HepG2 (cell line): ENCODE results near the gene AHCY. TPM values are rescaled to one million over a fixed set of nuclear protein-coding genes. Genes with fewer than 3 reads are reported as not detected.

Experiments
- BCL6 ChIP-seq: IDR thresholded peaks from 2 replicates; pipeline ENCODE4 v1.6.1; 2016; ENCODE audit warnings: missing genetic modification reagents, missing compliant biosample characterization
- CREB1 ChIP-seq, 2 experiments: fragments of 450-650 bp in 1 of 2; IDR thresholded peaks; 2 replicates each; pipeline ENCODE4 v1.6.1; 2016 to 2017; ENCODE audit warnings: control low read depth in 1 of 2, mild to moderate bottlenecking in 1 of 2, missing compliant biosample characterization in 1 of 2, missing genetic modification characterization in 1 of 2
- DR1 ChIP-seq: sonication (generic); formaldehyde crosslinking; IDR thresholded peaks from 2 replicates; pipeline ENCODE4 v1.8.0; 2021; ENCODE audit warnings: mild to moderate bottlenecking, missing genetic modification reagents, inconsistent platforms
- HES4 ChIP-seq: sonication (generic); formaldehyde crosslinking; IDR thresholded peaks from 2 replicates; pipeline ENCODE4 v1.9.0; 2021; ENCODE audit warnings: mild to moderate bottlenecking, missing genetic modification reagents, borderline replicate concordance
- PAX8 ChIP-seq: sonication (generic); formaldehyde crosslinking; IDR thresholded peaks from 2 replicates; pipeline ENCODE4 v1.8.0; 2022; ENCODE audit warnings: mild to moderate bottlenecking, missing genetic modification reagents, borderline replicate concordance
- SIN3B ChIP-seq: fragments of 150-350 bp; IDR thresholded peaks from 2 replicates; pipeline ENCODE4 v1.6.1; 2014; ENCODE audit warnings: low read length
- ZNF446 ChIP-seq: sonication (generic); formaldehyde crosslinking; IDR thresholded peaks from 2 replicates; pipeline ENCODE4 v1.5.0; 2020; ENCODE audit warnings: mild to moderate bottlenecking, missing genetic modification reagents
- ZNF644 ChIP-seq: IDR thresholded peaks from 2 replicates; pipeline ENCODE4 v1.6.1; 2016; ENCODE audit warnings: low read depth
- ZNF772 ChIP-seq: sonication (generic); formaldehyde crosslinking; IDR thresholded peaks from 2 replicates; pipeline ENCODE4 v1.5.0; 2020; ENCODE audit warnings: mild to moderate bottlenecking, missing genetic modification reagents
- ZNF780A ChIP-seq: sonication (generic); formaldehyde crosslinking; IDR thresholded peaks from 2 replicates; pipeline ENCODE4 v1.8.0; 2022; ENCODE audit warnings: mild to moderate bottlenecking, missing genetic modification reagents, moderate library complexity
- polyA plus RNA-seq, 8 experiments: library from polyadenylated mRNA; depleted of rRNA in 3 of 8; stranded (reverse) in 7 of 8; unstranded in 1 of 8; fragments of >200 nt; fragmentation: Illumina TruSeq in 4 of 8; extraction: Trizol in 4 of 8; gene quantifications; 2 replicates each; pipeline versions ENCODE4 v1.2.1 to v1.2.3, GENCODE V29; 2011 to 2016; ENCODE audit warnings: low read depth in 4 of 8, missing spikeins in 1 of 8, mixed read lengths in 1 of 8; ENCODE audit not compliant: insufficient read depth in 1 of 8
- total RNA-seq, 5 experiments: library from RNA; depleted of rRNA; stranded (reverse); fragments of >200 nt; fragmentation: Illumina TruSeq; extraction: Trizol; gene quantifications; 2 replicates each; pipeline ENCODE4 v1.2.3, GENCODE V29; 2016; ENCODE audit warnings: low read depth in 1 of 5
- TF ChIP-seq, protein P1 (sequence below): sonication (generic); formaldehyde crosslinking; IDR thresholded peaks from 2 replicates; pipeline ENCODE4 v1.4.0; 2020; ENCODE audit warnings: missing genetic modification reagents
- TF ChIP-seq, protein P2 (sequence below): sonication (generic); formaldehyde crosslinking; IDR thresholded peaks from 2 replicates; pipeline ENCODE4 v1.4.0; 2020; ENCODE audit warnings: missing genetic modification reagents, borderline replicate concordance
- TF ChIP-seq, protein P3 (sequence below): sonication (generic); formaldehyde crosslinking; IDR thresholded peaks from 2 replicates; pipeline ENCODE4 v1.5.0; 2020; ENCODE audit warnings: mild to moderate bottlenecking, missing genetic modification reagents, borderline replicate concordance
- TF ChIP-seq, protein P4 (sequence below): sonication (generic); formaldehyde crosslinking; IDR thresholded peaks from 2 replicates; pipeline ENCODE4 v1.8.0; 2022; ENCODE audit warnings: low read depth, missing genetic modification reagents
- TF ChIP-seq, protein P5 (sequence below): sonication (generic); formaldehyde crosslinking; IDR thresholded peaks from 2 replicates; pipeline ENCODE4 v1.5.1; 2020; ENCODE audit warnings: mild to moderate bottlenecking, missing genetic modification reagents, moderate library complexity

AHCY gene
- total and polyA plus RNA-seq, 2 of the 13 experiments (the other 11 are each of a cell fraction or from before 2014, with no cell fraction given): 407 to 419 TPM

DNA sequence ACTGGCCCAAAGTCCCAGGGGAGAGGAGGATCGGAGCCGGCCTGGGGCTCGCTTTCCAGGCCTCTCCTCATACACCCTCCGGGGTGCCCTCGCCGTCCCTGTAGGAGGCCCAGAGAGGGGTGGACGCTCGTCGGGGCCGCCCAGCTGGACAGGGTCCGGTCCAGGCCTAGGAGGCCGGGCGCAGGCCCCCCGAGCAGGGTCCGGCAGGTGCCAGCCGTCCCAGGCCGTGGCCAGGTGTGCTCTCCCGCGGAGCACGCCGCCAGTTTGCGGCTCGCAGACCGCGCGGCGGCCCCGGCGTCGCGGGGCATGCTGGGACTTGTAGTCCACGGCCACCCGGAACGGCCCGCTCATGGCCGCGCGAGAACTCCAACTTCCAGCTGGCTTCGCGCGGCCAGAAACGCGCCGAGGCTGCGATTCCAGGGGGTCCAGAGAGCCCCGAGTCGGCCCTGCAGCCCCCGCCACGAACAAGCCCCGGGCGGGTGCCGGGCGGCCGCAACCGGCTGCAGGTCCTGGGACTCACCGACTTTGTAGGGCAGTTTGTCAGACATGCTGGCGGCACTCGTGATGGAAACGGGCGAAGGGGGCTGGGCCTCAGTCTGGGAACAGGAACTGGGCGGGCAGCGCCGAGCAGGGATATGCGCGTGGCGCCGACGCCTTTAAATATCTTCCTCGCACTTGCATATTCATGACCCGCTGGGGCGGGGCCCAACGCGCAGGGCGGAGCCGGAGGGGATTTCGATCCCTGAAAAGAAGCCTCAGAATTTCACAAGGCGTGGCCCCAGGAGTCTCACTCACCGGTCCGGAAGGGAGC lies at the start of gene AHCY (continued):
- TF ChIP-seq, protein P1, sequence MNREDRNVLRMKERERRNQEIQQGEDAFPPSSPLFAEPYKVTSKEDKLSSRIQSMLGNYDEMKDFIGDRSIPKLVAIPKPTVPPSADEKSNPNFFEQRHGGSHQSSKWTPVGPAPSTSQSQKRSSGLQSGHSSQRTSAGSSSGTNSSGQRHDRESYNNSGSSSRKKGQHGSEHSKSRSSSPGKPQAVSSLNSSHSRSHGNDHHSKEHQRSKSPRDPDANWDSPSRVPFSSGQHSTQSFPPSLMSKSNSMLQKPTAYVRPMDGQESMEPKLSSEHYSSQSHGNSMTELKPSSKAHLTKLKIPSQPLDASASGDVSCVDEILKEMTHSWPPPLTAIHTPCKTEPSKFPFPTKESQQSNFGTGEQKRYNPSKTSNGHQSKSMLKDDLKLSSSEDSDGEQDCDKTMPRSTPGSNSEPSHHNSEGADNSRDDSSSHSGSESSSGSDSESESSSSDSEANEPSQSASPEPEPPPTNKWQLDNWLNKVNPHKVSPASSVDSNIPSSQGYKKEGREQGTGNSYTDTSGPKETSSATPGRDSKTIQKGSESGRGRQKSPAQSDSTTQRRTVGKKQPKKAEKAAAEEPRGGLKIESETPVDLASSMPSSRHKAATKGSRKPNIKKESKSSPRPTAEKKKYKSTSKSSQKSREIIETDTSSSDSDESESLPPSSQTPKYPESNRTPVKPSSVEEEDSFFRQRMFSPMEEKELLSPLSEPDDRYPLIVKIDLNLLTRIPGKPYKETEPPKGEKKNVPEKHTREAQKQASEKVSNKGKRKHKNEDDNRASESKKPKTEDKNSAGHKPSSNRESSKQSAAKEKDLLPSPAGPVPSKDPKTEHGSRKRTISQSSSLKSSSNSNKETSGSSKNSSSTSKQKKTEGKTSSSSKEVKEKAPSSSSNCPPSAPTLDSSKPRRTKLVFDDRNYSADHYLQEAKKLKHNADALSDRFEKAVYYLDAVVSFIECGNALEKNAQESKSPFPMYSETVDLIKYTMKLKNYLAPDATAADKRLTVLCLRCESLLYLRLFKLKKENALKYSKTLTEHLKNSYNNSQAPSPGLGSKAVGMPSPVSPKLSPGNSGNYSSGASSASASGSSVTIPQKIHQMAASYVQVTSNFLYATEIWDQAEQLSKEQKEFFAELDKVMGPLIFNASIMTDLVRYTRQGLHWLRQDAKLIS (CRISPR knock-in tag): no peak
- TF ChIP-seq ZNF772 (CRISPR knock-in tag) (peak; percentile 97), DR1 (CRISPR knock-in tag) (peak; percentile 100), ZNF644 (no peak), PAX8 (no peak), ZNF446 (CRISPR knock-in tag) (peak; percentile 94; the same call in 1 of the 2 replicates), SIN3B (no peak; the same call in 1 of the 2 replicates), BCL6 (CRISPR knock-in tag) (peak; percentile 73), ZNF780A (CRISPR knock-in tag) (no peak; the same call in 1 of the 2 replicates), HES4 (CRISPR knock-in tag) (peak; percentile 95), CREB1 (IDR thresholded peaks at IDR 0.05) (peak; percentile 77), CREB1 (CRISPR knock-in tag; IDR thresholded peaks at IDR 0.05) (peak; percentile 72; the same call in 1 of the 2 replicates)
- TF ChIP-seq, protein P2, sequence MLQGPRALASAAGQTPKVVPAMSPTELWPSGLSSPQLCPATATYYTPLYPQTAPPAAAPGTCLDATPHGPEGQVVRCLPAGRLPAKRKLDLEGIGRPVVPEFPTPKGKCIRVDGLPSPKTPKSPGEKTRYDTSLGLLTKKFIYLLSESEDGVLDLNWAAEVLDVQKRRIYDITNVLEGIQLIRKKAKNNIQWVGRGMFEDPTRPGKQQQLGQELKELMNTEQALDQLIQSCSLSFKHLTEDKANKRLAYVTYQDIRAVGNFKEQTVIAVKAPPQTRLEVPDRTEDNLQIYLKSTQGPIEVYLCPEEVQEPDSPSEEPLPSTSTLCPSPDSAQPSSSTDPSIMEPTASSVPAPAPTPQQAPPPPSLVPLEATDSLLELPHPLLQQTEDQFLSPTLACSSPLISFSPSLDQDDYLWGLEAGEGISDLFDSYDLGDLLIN (CRISPR knock-in tag): no peak
- TF ChIP-seq, protein P3, sequence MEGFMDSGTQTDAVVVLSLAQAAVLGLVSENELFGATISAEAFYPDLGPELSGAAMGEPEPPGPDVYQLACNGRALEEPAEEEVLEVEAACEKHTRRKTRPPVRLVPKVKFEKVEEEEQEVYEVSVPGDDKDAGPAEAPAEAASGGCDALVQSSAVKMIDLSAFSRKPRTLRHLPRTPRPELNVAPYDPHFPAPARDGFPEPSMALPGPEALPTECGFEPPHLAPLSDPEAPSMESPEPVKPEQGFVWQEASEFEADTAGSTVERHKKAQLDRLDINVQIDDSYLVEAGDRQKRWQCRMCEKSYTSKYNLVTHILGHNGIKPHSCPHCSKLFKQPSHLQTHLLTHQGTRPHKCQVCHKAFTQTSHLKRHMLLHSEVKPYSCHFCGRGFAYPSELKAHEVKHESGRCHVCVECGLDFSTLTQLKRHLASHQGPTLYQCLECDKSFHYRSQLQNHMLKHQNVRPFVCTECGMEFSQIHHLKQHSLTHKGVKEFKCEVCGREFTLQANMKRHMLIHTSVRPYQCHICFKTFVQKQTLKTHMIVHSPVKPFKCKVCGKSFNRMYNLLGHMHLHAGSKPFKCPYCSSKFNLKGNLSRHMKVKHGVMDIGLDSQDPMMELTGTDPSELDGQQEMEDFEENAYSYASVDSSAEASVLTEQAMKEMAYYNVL (CRISPR knock-in tag): peak; percentile 91
- TF ChIP-seq, protein P4, sequence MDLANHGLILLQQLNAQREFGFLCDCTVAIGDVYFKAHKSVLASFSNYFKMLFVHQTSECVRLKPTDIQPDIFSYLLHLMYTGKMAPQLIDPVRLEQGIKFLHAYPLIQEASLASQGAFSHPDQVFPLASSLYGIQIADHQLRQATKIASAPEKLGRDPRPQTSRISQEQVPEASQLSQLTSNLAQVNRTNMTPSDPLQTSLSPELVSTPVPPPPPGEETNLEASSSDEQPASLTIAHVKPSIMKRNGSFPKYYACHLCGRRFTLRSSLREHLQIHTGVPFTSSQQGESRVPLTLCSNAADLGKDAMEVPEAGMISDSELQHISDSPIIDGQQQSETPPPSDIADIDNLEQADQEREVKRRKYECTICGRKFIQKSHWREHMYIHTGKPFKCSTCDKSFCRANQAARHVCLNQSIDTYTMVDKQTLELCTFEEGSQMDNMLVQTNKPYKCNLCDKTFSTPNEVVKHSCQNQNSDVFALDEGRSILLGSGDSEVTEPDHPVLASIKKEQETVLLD (CRISPR knock-in tag): peak; percentile 19; the same call in 1 of the 2 replicates
- TF ChIP-seq, protein P5, sequence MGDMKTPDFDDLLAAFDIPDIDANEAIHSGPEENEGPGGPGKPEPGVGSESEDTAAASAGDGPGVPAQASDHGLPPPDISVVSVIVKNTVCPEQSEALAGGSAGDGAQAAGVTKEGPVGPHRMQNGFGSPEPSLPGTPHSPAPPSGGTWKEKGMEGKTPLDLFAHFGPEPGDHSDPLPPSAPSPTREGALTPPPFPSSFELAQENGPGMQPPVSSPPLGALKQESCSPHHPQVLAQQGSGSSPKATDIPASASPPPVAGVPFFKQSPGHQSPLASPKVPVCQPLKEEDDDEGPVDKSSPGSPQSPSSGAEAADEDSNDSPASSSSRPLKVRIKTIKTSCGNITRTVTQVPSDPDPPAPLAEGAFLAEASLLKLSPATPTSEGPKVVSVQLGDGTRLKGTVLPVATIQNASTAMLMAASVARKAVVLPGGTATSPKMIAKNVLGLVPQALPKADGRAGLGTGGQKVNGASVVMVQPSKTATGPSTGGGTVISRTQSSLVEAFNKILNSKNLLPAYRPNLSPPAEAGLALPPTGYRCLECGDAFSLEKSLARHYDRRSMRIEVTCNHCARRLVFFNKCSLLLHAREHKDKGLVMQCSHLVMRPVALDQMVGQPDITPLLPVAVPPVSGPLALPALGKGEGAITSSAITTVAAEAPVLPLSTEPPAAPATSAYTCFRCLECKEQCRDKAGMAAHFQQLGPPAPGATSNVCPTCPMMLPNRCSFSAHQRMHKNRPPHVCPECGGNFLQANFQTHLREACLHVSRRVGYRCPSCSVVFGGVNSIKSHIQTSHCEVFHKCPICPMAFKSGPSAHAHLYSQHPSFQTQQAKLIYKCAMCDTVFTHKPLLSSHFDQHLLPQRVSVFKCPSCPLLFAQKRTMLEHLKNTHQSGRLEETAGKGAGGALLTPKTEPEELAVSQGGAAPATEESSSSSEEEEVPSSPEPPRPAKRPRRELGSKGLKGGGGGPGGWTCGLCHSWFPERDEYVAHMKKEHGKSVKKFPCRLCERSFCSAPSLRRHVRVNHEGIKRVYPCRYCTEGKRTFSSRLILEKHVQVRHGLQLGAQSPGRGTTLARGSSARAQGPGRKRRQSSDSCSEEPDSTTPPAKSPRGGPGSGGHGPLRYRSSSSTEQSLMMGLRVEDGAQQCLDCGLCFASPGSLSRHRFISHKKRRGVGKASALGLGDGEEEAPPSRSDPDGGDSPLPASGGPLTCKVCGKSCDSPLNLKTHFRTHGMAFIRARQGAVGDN (CRISPR knock-in tag): peak; percentile 95
